GM21381 (cell line): ENCODE measurements around the gene LCN10.
"Not testable (repeated sequence)": the region's sequence is repeated elsewhere in the genome, so short reads cannot be mapped to it uniquely, and the experiment has no call there.

ENCODE experiments used
- ATAC-seq: cut with Tn5 transposase; IDR thresholded peaks from one replicate; pipeline ENCODE4 v1.9.1; 2021; ENCODE audit warnings: mild to moderate bottlenecking, moderate library complexity; ENCODE audit not compliant: unreplicated experiment

LCN10 gene

GRCh38 chr9:136704741-136705140 is 38.0 kb downstream of the LCN10 start:
- not testable (repeated sequence) for ATAC-seq

- no peak for ATAC-seq
Observed at GRCh38 chr9:136703276-136703860, 39.4 kb downstream of the LCN10 start.

GRCh38 chr9:136701668-136702053 is 41.1 kb downstream of the LCN10 start:
- ATAC-seq = no peak

- no peak for ATAC-seq
Observed at GRCh38 chr9:136700959-136701667, 41.6 kb downstream of the LCN10 start.

GRCh38 chr9:136700304-136700703 is 42.4 kb downstream of the LCN10 start:
- ATAC-seq = no peak

- no peak for ATAC-seq
Observed at GRCh38 chr9:136698635-136699246, 44.0 kb downstream of the LCN10 start.

- ATAC-seq = no peak
Observed at GRCh38 chr9:136697821-136698526, 44.8 kb downstream of the LCN10 start.

- ATAC-seq = no peak
Observed at GRCh38 chr9:136697146-136697820, 45.5 kb downstream of the LCN10 start.

GRCh38 chr9:136696502-136696901 is 46.2 kb downstream of the LCN10 start:
- no peak for ATAC-seq

GRCh38 chr9:136695955-136696354 is 46.8 kb downstream of the LCN10 start:
- ATAC-seq = no peak

GRCh38 chr9:136695435-136695895 is 47.3 kb downstream of the LCN10 start:
- ATAC-seq = no peak

GRCh38 chr9:136694872-136695247 is 47.9 kb downstream of the LCN10 start:
- ATAC-seq = no peak

- ATAC-seq = no peak
Observed at GRCh38 chr9:136694163-136694871, 48.4 kb downstream of the LCN10 start.

- ATAC-seq = no peak
Observed at GRCh38 chr9:136693490-136694162, 49.1 kb downstream of the LCN10 start.

- ATAC-seq = no peak
Observed at GRCh38 chr9:136693135-136693489, 49.6 kb downstream of the LCN10 start.

GRCh38 chr9:136692185-136693134 is 50.3 kb downstream of the LCN10 start:
- ATAC-seq = no peak

GRCh38 chr9:136691316-136692184 is 51.2 kb downstream of the LCN10 start:
- ATAC-seq = no peak

GRCh38 chr9:136690806-136691261 is 51.9 kb downstream of the LCN10 start:
- ATAC-seq = no peak
